DMS153 (cell line): ENCODE data around the gene YKT6.

ENCODE experiments used
- DNase-seq: peaks from one replicate; lab custom pipeline; 2025; lab: John Stamatoyannopoulos, UW

The YKT6 gene

DNA sequence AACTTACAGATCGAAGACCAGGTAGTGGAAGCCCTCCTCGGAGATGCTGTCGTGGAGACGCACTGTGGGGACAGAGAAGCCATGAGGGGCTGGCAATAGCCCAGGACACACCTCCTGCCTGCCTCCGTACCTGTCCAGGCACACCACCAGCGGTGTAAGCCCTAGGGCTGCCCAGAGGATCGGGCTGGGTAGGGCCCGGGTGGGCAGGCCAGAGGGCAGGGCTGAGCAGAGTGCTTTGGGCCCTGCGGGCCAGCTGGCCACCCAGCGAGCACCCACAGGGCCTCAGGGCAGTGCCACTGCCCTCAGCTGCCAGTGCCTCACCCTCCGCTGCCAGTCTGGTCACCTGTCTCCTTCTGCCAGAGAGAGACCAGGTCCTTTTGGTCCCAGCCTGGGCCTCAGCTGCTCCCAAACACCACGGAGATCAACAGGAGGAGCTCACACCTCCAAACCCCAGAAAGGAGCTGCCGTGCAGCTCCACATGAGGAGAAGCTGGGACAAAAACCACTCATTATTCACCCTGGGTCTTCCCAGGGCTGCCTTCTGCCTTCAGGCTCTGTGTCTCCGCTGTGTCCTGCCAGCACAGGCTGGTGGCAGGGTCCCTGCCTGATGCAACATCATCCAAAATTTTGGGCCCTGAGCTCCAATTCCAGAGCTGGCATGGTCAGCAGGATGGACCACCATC is 58.2 kb downstream of the YKT6 start:
- no peak for DNase-seq

DNA sequence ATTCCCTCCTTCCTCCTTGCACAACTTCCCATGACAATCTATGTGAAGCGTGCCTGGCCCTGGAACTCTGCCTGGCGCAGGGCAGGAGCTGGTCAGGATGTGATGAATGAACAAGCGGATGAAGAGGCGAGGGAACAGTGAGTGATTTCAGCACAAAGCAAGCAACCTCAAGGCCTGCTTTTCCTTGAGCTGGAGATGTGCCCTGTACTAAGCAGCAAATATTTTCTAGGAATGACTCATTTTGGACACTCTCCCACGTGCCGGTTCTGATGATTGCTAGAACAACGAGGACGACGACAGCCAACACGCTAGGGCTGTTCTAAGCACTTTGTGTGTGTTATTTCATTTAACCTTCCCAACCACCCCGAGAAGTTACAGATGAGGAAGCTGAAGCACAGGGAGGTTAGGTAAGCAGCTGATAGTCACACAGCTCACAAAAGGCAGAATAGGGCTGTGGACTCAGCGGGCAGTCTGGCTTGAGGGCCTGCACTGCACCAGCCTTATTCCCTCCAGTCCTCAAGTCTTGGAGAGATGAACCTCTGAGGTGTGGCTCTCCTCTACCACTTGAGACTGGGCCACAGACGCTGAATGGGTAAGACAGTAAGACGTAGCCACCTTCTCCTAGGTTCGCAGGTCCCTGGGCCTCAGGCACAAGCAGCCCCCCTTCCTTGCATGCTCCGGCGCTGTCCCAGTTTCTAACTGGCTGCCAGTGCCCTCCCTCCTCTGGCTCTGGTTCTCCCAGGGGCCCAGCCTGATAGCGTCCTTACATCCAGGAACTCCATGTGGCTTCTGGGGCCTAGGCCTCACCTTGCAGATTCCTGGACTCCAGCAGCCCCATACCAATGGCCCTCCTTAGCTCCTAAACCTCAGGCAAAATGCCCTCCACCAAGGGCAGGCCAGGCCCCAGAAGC is 59.0 kb downstream of the YKT6 start:
- no peak for DNase-seq

DNA sequence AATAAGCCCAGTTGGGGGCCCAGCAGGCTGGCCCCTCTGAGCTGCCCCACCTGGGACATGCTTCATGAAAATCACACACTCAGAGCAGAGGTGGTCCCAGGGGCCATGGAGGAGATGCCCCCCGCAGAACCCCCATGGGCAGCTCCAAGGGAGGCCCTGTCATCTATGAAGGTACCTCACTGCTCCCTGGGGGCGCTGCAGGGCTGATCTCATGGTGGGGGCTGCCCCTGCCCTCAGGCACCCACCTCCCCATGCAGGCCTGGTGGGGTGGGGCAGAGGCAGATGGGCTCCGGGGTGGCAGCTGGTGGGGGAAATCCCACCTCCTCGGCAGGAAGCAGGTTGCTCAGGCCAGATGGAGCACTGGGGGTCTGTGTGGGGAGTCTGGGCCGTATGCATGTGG is 60.5 kb downstream of the YKT6 start:
- no peak for DNase-seq

DNA sequence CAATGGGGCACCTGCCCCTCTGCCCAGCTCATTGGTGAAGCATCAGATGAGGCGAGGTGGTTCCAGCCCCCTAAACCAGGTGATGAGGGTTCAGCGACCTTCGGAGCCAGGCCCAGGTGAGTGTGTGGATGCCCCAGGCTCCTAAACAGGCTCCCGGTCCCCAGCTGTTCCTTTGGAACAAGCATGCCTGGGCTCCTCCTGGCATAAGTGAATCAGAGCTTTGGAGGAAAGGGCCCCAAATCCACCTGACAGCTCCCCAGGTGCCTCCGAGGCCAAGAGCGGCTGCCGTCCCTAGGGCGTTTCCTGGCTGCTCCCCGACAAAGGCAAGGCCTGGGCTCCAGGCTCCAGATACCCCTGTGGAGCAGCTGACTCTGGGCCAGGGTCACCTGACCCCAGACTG is 61.3 kb downstream of the YKT6 start:
- no peak for DNase-seq

DNA sequence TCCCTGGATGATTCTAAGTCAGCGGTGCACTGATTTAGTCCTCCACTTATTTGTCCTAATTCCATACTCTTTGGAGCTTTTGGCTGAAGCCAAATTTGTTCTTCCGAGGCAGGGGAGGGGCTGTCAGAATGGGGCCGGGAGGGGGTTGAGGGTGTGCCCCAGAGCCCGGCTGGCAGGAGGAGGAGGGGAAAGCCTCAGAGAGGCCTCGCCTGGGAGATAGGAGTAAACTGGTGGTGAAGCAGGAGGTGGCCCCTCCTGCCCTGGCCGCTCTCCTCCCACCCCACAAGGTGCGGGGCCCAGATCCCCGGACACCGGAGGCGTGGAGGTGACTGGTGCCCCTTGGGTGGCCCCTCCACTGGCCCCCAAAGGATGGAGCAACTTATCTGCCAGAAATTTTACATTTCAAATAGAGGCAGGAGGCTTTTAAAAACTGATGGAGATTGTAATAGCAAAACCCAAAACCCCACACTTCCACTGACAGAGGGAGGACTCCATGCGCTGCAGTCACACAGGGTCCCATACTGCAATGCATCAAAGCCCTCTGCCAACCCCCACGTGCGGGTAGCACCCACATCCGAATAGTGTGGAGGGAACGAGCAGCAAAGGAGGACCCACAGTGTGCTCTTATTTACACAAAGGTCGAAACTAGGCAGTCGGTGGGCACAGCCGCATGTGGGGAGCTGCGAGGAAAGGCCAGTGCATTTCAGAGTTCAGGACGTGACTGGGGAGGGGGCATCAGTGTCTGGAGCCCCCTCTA is 62.7 kb downstream of the YKT6 start:
- no peak for DNase-seq
